ENCODE results near the gene FNDC3B. TPM values are rescaled to one million over a fixed set of nuclear protein-coding genes. Genes with fewer than 3 reads are reported as not detected.

FNDC3B gene
- total and polyA plus RNA-seq, 9 of the 15 experiments (the other 6 are each of a cell fraction or from before 2014, with no cell fraction given), result 7.0 to 35.8 (median 16.2) TPM

DNA sequence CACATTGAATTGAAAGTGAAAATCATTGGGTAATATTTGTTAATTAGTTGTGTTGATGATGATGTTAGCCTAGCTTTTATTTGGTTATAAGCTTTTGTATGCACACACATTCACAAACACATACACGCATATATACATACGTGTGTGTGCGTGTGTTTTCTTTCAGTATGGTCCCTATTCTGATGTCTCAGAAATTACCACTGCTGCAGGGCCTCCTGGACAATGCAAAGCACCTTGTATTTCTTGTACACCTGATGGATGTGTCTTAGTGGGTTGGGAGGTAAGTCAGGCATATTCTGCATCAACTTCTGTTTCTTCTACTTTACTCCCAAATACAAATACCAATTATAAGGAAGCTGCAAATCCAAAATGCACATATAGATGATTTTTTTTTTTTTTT lies 306.8 kb downstream of the FNDC3B start (continued):
- TF ChIP-seq SMARCC2 (IDR thresholded peaks at IDR 0.05; ENCODE audit: low read depth) (no peak), BRCA1 (IDR thresholded peaks at IDR 0.05) (no peak), BRCA1 (CRISPR knock-in tag; IDR thresholded peaks at IDR 0.05) (no peak)

DNA sequence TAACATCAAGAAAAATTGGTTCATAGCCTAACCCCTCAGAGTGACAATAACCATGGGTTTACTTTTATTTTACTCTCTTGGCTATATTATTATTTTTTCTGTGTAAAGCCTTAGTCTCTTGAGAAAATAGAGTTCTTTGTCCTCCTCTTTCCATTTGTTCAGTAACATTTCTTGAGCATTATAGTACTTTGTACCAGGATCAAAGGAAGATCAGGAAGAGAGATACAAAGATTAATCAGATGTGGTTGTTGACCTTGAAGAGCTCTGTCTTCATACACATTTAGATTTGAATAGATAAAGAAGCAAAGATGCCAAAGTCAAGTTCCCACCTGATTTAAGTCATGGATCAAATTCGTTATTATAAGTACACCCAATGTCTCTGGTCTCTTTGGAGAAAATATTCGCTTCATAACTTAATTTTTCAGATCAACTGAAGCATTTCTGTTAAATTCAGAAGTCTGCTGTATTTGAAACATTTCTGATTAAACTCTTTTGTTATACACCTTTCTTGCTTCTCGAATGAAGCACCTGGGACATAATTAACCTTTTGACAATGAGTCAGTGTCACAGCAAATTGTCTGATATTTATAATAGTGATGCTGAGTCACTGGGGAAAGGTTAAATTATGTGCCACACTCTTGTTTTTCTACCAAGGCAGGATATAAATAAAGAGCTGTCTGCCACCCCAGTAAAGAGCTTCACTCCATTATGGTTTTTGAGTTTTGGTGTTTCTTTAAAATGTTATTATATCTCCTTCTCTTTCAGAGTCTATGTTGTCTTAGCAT lies 308.7 kb downstream of the FNDC3B start:
- in situ Hi-C loops (cut with MboI) (no loop called here), intact Hi-C loops (cut with micrococcal nuclease) (no loop called here)
- no peak for DNase-seq (ENCODE audit: extremely low read depth in 1 of 4, low spot score in 3 of 4)
- H3K4me3 ChIP-seq, result no peak overlapping the region
- no peak for TF ChIP-seq NFXL1 (CRISPR knock-in tag; IDR thresholded peaks at IDR 0.05)
- TF ChIP-seq SRSF3 (IDR thresholded peaks at IDR 0.05; ENCODE audit: insufficient read depth, low read length), result no peak
- TF ChIP-seq, protein P1, sequence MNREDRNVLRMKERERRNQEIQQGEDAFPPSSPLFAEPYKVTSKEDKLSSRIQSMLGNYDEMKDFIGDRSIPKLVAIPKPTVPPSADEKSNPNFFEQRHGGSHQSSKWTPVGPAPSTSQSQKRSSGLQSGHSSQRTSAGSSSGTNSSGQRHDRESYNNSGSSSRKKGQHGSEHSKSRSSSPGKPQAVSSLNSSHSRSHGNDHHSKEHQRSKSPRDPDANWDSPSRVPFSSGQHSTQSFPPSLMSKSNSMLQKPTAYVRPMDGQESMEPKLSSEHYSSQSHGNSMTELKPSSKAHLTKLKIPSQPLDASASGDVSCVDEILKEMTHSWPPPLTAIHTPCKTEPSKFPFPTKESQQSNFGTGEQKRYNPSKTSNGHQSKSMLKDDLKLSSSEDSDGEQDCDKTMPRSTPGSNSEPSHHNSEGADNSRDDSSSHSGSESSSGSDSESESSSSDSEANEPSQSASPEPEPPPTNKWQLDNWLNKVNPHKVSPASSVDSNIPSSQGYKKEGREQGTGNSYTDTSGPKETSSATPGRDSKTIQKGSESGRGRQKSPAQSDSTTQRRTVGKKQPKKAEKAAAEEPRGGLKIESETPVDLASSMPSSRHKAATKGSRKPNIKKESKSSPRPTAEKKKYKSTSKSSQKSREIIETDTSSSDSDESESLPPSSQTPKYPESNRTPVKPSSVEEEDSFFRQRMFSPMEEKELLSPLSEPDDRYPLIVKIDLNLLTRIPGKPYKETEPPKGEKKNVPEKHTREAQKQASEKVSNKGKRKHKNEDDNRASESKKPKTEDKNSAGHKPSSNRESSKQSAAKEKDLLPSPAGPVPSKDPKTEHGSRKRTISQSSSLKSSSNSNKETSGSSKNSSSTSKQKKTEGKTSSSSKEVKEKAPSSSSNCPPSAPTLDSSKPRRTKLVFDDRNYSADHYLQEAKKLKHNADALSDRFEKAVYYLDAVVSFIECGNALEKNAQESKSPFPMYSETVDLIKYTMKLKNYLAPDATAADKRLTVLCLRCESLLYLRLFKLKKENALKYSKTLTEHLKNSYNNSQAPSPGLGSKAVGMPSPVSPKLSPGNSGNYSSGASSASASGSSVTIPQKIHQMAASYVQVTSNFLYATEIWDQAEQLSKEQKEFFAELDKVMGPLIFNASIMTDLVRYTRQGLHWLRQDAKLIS (CRISPR knock-in tag; IDR thresholded peaks at IDR 0.05), result no peak
- no peak for TF ChIP-seq LEF1 (IDR thresholded peaks at IDR 0.05)
- TF ChIP-seq, protein P2, sequence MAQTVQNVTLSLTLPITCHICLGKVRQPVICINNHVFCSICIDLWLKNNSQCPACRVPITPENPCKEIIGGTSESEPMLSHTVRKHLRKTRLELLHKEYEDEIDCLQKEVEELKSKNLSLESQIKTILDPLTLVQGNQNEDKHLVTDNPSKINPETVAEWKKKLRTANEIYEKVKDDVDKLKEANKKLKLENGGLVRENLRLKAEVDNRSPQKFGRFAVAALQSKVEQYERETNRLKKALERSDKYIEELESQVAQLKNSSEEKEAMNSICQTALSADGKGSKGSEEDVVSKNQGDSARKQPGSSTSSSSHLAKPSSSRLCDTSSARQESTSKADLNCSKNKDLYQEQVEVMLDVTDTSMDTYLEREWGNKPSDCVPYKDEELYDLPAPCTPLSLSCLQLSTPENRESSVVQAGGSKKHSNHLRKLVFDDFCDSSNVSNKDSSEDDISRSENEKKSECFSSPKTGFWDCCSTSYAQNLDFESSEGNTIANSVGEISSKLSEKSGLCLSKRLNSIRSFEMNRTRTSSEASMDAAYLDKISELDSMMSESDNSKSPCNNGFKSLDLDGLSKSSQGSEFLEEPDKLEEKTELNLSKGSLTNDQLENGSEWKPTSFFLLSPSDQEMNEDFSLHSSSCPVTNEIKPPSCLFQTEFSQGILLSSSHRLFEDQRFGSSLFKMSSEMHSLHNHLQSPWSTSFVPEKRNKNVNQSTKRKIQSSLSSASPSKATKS (CRISPR knock-in tag; IDR thresholded peaks at IDR 0.05), result no peak
- TF ChIP-seq RBM22 (IDR thresholded peaks at IDR 0.05; ENCODE audit: low read depth, low read length, poor library complexity, severe bottlenecking), result peak; percentile 11
- no peak for TF ChIP-seq SP2 (IDR thresholded peaks at IDR 0.05; ENCODE audit: extremely low read depth, low read depth, low read length, poor library complexity, severe bottlenecking)
- no peaks in the 10 kb centered on the region; the same call in 1 of the 2 replicates for H4K20me1 ChIP-seq (replicated peaks; ENCODE audit: control insufficient read depth, insufficient read depth, low read length)
- H3K36me3 ChIP-seq (ENCODE audit: control insufficient read depth, insufficient read depth, low read length), result peaks cover 72% of the 10 kb centered on the region
- POLR2A ChIA-PET, result no interaction called here
- no peak overlapping the region for H3K9ac ChIP-seq (ENCODE audit: insufficient read depth in 1 of 2, low read depth in 2 of 2, low read length in 2 of 2)
- no peaks in the 10 kb centered on the region for H3K79me2 ChIP-seq (ENCODE audit: control insufficient read depth, insufficient read depth, low read length)
- no peak overlapping the region for H2AFZ ChIP-seq (ENCODE audit: low read depth, low read length)
- CTCF ChIA-PET (ENCODE audit: low intra/inter-chr PET ratio), result no interaction called here
- H3K9me1 ChIP-seq (ENCODE audit: control insufficient read depth, insufficient read depth, low read length), result no peaks in the 10 kb centered on the region
- WGBS (ENCODE audit: insufficient coverage, low coverage, missing lambda C conversion rate), result 88% methylated on average over 3 of the region's 3 CpGs
- no peaks in the 10 kb centered on the region for H3K27me3 ChIP-seq (ENCODE audit: control insufficient read depth in 2 of 2, insufficient read depth in 2 of 2, low read length in 2 of 2)
- no peak overlapping the region for H3K4me2 ChIP-seq (ENCODE audit: insufficient read depth, low read length)
- no peaks in the 10 kb centered on the region for H3K9me3 ChIP-seq (replicated peaks; ENCODE audit: control insufficient read depth, insufficient read depth, low read depth, low read length)
- H3K4me1 ChIP-seq (replicated peaks in 1 of 2; ENCODE audit: control insufficient read depth in 2 of 2, insufficient read depth in 2 of 2, low read length in 2 of 2), result no peaks in the 10 kb centered on the region; a peak in 1 of 5 replicates
- BruUV-seq (replicated peaks), result no TSS peak
- no peak for ATAC-seq
- FAIRE-seq, result no peak
- H3K27ac ChIP-seq (ENCODE audit: extremely low read depth, low read depth, low read length), result no peak overlapping the region
